A549 treated with AZD2906 at 1 μM for 4 hours (cell line): ENCODE measurements around the gene FPGS. TPM values are rescaled to one million over a fixed set of nuclear protein-coding genes. Genes with fewer than 3 reads are reported as not detected.

Source experiments
- total RNA-seq: library from RNA; stranded (reverse); fragments of 200-300 nt; extraction: Qiagen RNA extraction; gene quantifications from 5 replicates; pipeline ENCODE4 v1.2.3, GENCODE V29; 2022

The FPGS gene, protein sequence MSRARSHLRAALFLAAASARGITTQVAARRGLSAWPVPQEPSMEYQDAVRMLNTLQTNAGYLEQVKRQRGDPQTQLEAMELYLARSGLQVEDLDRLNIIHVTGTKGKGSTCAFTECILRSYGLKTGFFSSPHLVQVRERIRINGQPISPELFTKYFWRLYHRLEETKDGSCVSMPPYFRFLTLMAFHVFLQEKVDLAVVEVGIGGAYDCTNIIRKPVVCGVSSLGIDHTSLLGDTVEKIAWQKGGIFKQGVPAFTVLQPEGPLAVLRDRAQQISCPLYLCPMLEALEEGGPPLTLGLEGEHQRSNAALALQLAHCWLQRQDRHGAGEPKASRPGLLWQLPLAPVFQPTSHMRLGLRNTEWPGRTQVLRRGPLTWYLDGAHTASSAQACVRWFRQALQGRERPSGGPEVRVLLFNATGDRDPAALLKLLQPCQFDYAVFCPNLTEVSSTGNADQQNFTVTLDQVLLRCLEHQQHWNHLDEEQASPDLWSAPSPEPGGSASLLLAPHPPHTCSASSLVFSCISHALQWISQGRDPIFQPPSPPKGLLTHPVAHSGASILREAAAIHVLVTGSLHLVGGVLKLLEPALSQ
- total RNA-seq: 46.4 to 54.0 TPM (median 47.7 TPM) in 5 replicates

DNA sequence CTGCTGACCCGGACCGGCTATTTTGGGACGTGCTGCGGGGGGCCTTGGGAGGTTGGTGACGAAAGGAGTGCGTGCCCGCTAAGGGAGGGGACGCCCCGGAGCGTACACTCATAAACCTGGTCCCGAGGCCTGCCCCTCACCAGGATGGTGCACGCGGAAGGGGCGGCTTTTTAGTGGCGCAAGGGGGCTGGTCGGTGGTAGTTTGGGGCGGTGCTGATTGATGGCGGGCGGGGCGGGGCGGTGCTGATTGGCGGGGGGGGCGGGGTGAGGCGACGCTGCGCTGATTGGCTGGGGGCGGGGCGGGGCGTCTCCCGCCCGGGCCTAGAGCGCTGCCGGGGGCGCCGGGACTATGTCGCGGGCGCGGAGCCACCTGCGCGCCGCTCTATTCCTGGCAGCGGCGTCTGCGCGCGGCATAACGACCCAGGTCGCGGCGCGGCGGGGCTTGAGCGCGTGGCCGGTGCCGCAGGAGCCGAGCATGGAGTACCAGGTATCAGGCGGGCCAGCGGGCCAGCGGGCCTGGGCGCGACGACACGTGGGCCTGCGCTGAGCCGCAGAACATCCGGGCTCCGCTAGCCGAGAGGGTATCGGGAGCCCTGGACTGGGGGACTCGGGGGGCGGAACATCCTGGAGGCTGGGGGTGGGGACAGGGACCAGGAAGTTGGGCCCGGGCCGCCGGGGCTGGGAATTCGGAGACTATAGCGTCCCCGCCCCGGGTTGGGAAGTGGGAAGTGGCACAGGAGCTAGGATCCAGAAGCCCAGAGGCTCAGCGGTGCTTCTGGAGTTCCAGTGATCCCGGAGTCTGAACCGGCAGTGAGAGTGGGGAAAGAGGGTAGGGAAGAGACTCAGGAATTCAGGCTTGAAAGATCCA, at the start of gene FPGS:
Gene FPGS, plus strand, starts transcription at position 307 of the 868 bp plus-strand sequence. Its CDS starts 43 bp downstream, at position 350.

DNA sequence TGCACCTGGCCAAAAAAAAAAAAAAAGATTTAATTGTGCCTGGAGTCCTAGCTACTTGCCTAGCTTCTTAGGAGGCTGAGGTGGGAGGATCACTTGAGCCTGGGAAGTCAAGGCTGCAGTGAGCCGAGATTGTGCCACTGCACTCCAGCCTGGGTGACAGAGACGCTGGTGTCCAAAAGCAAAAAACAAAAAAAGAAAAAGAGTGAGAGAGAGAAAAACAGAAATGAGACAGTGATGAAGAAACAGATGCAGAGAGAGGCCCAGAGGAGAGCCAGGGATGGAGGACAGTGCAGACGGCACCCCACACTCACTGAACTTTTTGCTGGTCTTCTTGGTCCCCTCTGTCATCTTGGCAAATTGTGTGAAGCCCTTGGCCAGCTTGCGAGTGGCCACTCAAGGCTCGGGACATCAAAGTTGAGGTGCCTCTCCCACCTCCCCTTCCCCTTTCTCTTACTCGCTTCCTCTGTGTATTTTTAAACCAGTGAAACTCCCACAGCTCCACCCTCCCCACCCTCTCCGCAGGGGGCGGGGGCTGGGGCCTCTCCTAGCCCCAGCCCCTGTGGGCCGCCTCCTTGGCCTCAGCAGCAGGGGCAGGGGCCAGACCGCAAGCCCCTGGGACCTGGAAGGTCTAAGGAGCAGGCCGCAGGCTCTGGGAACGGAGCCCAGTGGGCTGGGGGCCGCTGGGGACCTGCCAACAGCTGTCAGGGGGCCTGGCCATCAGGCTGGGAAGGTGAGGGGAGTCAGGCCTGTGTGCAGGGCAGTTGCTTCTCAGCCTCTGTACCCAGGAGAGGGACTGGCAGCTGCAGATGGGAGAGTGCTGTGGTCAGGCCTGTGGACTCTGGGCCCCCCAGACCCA, 24.2 kb upstream of the FPGS start, which contains the start of gene SH2D3C:
Gene SH2D3C, minus strand, starts transcription at position 387 of the 856 bp plus-strand sequence. Its CDS starts 39 bp downstream, at position 348.

DNA sequence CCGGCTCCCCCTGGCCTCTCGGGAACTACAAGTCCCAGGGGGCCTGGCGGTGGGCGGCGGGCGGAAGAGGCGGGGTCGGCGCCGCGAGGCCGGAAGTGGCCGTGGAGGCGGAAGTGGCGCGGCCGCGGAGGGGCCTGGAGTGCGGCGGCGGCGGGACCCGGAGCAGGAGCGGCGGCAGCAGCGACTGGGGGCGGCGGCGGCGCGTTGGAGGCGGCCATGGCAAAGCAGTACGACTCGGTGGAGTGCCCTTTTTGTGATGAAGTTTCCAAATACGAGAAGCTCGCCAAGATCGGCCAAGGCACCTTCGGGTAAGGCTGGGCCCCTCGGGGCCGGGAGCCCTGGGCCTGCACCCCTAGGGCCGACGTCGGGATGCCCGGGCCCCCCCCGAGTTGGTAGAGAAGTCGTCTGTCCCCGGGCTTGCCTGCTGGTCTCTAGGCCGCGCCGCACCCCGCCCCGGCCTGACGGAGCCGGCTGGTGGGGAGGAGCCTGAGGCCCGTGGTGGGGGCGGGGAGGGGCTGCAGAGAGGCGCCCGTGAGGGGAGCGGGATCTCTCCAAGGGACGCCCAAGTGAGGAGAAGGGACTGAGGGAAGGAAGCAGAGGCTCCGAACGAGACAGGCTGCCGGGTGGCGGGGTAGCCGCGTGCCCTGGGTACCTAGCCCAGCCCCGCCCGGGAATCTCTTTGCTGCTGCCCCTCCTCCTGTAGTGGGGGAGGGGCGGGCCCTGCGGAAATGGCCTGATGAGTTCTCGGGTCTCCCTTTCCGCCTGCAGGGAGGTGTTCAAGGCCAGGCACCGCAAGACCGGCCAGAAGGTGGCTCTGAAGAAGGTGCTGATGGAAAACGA, 16.5 kb upstream of the FPGS start, which contains the start of gene CDK9:
Gene CDK9, plus strand, starts transcription at position 102 of the 840 bp plus-strand sequence. Its CDS starts 115 bp downstream, at position 217.

DNA sequence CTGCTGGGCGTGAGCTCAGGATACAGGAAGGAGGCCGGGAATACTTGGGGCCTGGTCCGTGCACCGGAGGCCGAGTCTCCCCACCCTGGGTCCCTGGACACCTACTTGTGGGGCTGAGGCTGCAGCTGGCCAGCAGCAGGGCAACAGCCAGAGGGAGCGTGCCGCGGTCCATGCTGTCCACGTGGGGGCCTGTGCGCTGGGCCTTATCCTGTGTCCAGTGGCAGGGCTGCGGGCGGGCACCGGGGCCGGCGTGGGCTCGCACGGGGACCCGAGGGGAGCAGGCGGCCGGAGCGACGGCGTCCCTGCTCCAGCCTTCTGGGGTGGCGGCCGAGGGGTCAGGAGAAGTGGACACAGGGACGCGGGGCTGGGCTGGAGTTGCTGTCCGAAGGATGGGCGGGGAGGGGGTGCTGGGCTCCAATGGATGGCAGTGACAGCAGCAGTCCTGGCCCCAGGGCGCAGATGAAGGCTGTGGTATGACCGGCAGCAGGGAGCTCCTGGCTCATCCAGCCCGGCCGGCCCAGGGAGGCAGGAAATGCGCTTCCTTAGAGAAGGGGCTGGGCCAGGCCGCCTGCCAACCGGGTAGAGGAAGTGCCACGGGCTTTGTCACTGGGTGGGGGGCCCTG, 51.6 kb downstream of the FPGS start, which contains the start of gene ENG:
Gene ENG, minus strand, starts transcription at position 475 of the 623 bp plus-strand sequence. Its CDS starts 303 bp downstream, at position 172.

Other genes starting within 250 kb of the FPGS start
- gene STXBP1, start 190.6 kb upstream of the FPGS start, total RNA-seq: 15.7 to 18.8 TPM (median 17.3 TPM) in 5 replicates
- 0.02 to 0.09 TPM (median 0.06 TPM) in 4 of 5 replicates, not detected in the other for gene CFAP157, start 95.9 kb upstream of the FPGS start, total RNA-seq
- gene PTRH1, start 87.2 kb upstream of the FPGS start, total RNA-seq: 13.9 to 23.8 TPM (median 22.7 TPM) in 5 replicates
- 0.02 to 0.06 TPM (median 0.05 TPM) in 5 replicates for gene TTC16, start 86.8 kb upstream of the FPGS start, total RNA-seq
- 12.0 to 18.9 TPM (median 16.7 TPM) in 5 replicates for gene TOR2A, start 67.6 kb upstream of the FPGS start, total RNA-seq
- gene SH2D3C, start 24.2 kb upstream of the FPGS start, total RNA-seq: 0.05 to 0.16 TPM (median 0.08 TPM) in 4 of 5 replicates, not detected in the other
- gene CDK9, start 16.8 kb upstream of the FPGS start, total RNA-seq: 41.7 to 49.1 TPM (median 45.3 TPM) in 5 replicates
- gene ENG, start 51.8 kb downstream of the FPGS start, total RNA-seq: 0.10 to 0.15 TPM (median 0.13 TPM) in 5 replicates
- 40.5 to 83.7 TPM (median 75.3 TPM) in 5 replicates for gene AK1, start 74.8 kb downstream of the FPGS start, total RNA-seq
- gene ST6GALNAC6, start 96.7 kb downstream of the FPGS start, total RNA-seq: 18.7 to 22.7 TPM (median 22.1 TPM) in 5 replicates
- gene ST6GALNAC4, start 114.2 kb downstream of the FPGS start, total RNA-seq: 14.2 to 16.2 TPM (median 15.7 TPM) in 5 replicates
- gene PIP5KL1, start 127.9 kb downstream of the FPGS start, total RNA-seq: 1.1 to 2.4 TPM (median 1.8 TPM) in 5 replicates
- gene DPM2, start 135.0 kb downstream of the FPGS start, total RNA-seq: 32.7 to 43.3 TPM (median 42.9 TPM) in 5 replicates
- gene EEIG1, start 178.1 kb downstream of the FPGS start, total RNA-seq: 36.3 to 51.9 TPM (median 38.3 TPM) in 5 replicates